ENCODE measurements around the gene EMP1.

EMP1 gene

GRCh38 chr12:13223941-13224340, 27.4 kb downstream of the EMP1 start:
- DNase-seq: no peak

- no peak for DNase-seq
Observed at GRCh38 chr12:13227191-13227590, 30.7 kb downstream of the EMP1 start.

GRCh38 chr12:13228579-13228978, 32.1 kb downstream of the EMP1 start:
- DNase-seq: no peak

- DNase-seq: peak; percentile 42
Observed at GRCh38 chr12:13229504-13229903, 33.0 kb downstream of the EMP1 start.

- no peak for DNase-seq
Observed at GRCh38 chr12:13230500-13230899, 34.0 kb downstream of the EMP1 start.

- DNase-seq: no peak
Observed at GRCh38 chr12:13233830-13234641, 37.5 kb downstream of the EMP1 start.

GRCh38 chr12:13238204-13238603, 41.7 kb downstream of the EMP1 start:
- DNase-seq: no peak

- DNase-seq: no peak
Observed at GRCh38 chr12:13241833-13242488, 45.4 kb downstream of the EMP1 start.

GRCh38 chr12:13242936-13243335, 46.4 kb downstream of the EMP1 start:
- no peak for DNase-seq

- no peak for DNase-seq
Observed at GRCh38 chr12:13243516-13244070, 47.1 kb downstream of the EMP1 start.

GRCh38 chr12:13247596-13247995, 51.1 kb downstream of the EMP1 start:
- no peak for DNase-seq

GRCh38 chr12:13248964-13249363, 52.4 kb downstream of the EMP1 start:
- DNase-seq: no peak

- no peak for DNase-seq
Observed at GRCh38 chr12:13250416-13250815, 53.9 kb downstream of the EMP1 start.

- no peak for DNase-seq
Observed at GRCh38 chr12:13251521-13251920, 55.0 kb downstream of the EMP1 start.

GRCh38 chr12:13252024-13252423, 55.5 kb downstream of the EMP1 start:
- no peak for DNase-seq

- no peak for DNase-seq
Observed at GRCh38 chr12:13252616-13253015, 56.1 kb downstream of the EMP1 start.

GRCh38 chr12:13253966-13254760, 57.6 kb downstream of the EMP1 start:
- DNase-seq: no peak

GRCh38 chr12:13255792-13256691, 59.5 kb downstream of the EMP1 start:
- peak; percentile 91 for DNase-seq

- DNase-seq: no peak
Observed at GRCh38 chr12:13256692-13257045, 60.1 kb downstream of the EMP1 start.

- no peak for DNase-seq
Observed at GRCh38 chr12:13257356-13257875, 60.9 kb downstream of the EMP1 start.

- DNase-seq: no peak
Observed at GRCh38 chr12:13258197-13258596, 61.7 kb downstream of the EMP1 start.

GRCh38 chr12:13258717-13259119, 62.2 kb downstream of the EMP1 start:
- DNase-seq: no peak

Measured in DMS79 treated with DMSO at 0.1 percent for 48 hours (cell line).